ENCODE data around the gene ACAT1.
"Not testable (repeated sequence)": the region's sequence is repeated elsewhere in the genome, so short reads cannot be mapped to it uniquely, and the experiment has no call there.

The ACAT1 gene

DNA sequence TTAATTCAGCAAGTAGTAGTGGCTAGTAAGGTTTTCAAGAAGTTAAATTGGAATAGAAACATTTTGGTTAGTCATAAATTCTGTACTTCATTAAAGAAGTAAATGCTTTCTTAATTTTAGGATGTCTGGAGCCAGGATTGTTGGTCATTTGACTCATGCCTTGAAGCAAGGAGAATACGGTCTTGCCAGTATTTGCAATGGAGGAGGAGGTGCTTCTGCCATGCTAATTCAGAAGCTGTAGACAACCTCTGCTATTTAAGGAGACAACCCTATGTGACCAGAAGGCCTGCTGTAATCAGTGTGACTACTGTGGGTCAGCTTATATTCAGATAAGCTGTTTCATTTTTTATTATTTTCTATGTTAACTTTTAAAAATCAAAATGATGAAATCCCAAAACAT is 25.8 kb downstream of the ACAT1 start:
- DNase-seq: no peak

DNA sequence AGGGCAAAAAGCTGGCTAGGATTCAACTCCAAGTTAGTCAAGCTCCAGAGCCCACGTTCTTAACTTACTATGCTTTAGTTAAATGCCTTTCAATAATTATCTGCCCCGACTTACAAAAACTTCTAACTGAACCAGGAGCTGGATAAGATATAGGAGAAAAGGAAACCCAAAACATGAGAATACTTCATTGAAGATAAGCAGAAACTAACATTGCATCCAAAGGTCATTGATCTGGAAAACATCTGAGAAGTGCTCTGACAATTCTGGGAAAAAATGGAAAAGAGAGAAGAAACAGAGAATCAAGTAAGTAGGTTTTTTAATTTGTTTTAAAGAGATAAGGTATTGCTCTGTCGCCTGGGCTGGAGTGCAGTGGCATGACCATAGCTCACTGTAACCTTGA is 27.2 kb downstream of the ACAT1 start:
- no peak for DNase-seq

DNA sequence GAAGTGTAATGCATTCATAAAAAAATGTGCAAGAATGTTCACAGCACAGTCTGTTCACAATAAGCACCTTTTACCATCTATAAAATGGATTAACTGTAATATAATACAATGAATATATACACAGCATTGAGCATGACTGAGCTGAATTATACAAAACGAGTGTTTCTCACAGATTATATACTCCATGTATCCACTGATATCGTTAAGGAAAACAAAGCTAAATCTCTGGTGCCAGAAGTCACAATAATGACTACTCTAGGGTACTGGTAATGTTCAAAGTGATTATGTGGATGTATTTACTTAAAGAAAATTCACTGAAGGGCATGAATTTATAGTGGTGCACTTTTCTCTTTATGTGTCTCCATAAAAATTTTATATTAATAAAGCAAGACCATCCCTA is 33.2 kb downstream of the ACAT1 start:
- DNase-seq: no peak

- DNase-seq: no peak
Observed at GRCh38 chr11:108160970-108161566, 39.7 kb downstream of the ACAT1 start.

GRCh38 chr11:108162878-108163277 is 41.5 kb downstream of the ACAT1 start:
- DNase-seq: not testable (repeated sequence)

- DNase-seq: no peak
Observed at GRCh38 chr11:108167624-108168023, 46.3 kb downstream of the ACAT1 start.

DNA sequence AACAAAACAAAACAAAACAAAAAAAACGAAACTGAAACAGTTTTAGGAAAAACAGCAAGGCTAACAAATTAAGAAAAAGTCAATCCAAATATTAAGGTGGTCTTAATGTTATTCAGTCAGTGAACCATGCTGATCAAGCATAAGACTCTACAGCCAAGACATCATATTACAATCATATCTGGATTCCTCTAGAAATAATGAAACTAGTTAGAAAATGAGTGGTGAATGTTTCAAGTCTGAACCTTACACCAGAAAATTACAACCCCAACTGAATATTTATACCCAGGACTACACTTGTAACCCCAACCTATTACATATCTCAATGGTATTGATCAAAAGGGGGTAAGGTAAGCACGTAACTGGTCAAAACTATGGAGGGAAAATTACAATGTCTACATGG is 48.8 kb downstream of the ACAT1 start:
- DNase-seq: no peak

- DNase-seq: no peak
Observed at GRCh38 chr11:108177570-108177969, 56.2 kb downstream of the ACAT1 start.

- DNase-seq: no peak
Observed at GRCh38 chr11:108193725-108194124, 72.4 kb downstream of the ACAT1 start.

DNA sequence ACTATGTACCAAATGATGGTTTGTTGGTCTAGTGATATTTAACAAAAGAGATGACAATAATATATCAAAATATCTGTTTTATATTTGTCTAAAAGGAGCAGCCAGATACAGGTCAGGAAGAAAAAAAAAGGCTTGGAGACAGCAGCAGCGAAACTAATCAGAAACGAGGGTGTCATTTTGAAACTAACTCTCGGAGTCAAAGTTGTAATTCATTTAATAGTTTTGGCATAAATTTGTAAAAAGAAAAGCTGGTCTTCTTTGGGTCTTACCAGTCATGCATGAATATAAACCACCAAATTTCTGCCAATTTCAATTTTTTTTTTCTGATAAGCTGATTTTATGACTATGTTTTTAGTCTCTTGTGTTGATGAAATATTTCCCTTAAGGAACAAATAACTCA is 75.5 kb downstream of the ACAT1 start:
- DNase-seq: no peak
